Heart right ventricle (tissue), 16 donors: ENCODE data around the gene PIP4K2A. TPM values are rescaled to one million over a fixed set of nuclear protein-coding genes. Genes with fewer than 3 reads are reported as not detected.

Experiments used
- ATAC-seq, 8 donors: fragments of 200-7000 bp; cut with Tn5 transposase; one replicate each; pipeline ENCODE4 v1.9.1; 2020; ENCODE audit warnings: mild to moderate bottlenecking in 8 of 8, moderate library complexity in 8 of 8, moderate number of reproducible peaks in 1 of 8
- DNase-seq, 2 donors: peaks; one replicate each; pipeline ENCODE4 v3.0.0-alpha.2; 2020
- H3K27ac ChIP-seq, 10 donors: fragments of 200-600 bp; sonication (generic) in 2 of 10; one replicate each; pipeline versions ENCODE4 v1.5.0 to v1.8.0; 2020 to 2022; ENCODE audit warnings: mild to moderate bottlenecking in 3 of 10
- H3K27me3 ChIP-seq, 7 donors: fragments of 200-600 bp; one replicate each; pipeline ENCODE4 v1.8.0; 2021 to 2022; ENCODE audit warnings: mild to moderate bottlenecking in 2 of 7
- H3K36me3 ChIP-seq, 9 donors: fragments of 200-600 bp; sonication (generic) in 1 of 9; one replicate each; pipeline versions ENCODE4 v1.5.0 to v1.8.0; 2020 to 2022; ENCODE audit warnings: mild to moderate bottlenecking in 2 of 9
- H3K4me1 ChIP-seq, 9 donors: fragments of 200-600 bp; sonication (generic) in 1 of 9; one replicate each; pipeline versions ENCODE4 v1.5.0 to v1.8.0; 2020 to 2022; ENCODE audit warnings: mild to moderate bottlenecking in 4 of 9
- H3K4me3 ChIP-seq, 10 donors: fragments of 200-600 bp; sonication (generic) in 2 of 10; one replicate each; pipeline versions ENCODE4 v1.5.0 to v1.8.0; 2020 to 2022; ENCODE audit warnings: mild to moderate bottlenecking in 7 of 10, moderate library complexity in 2 of 10
- H3K9me3 ChIP-seq, 11 donors: fragments of 200-600 bp in 10 of 11; sonication (generic) in 2 of 11; one replicate each; pipeline versions ENCODE4 v1.5.0 to v1.8.0; 2013 to 2022; ENCODE audit warnings: mild to moderate bottlenecking in 2 of 11, control low read depth in 1 of 11, moderate library complexity in 1 of 11
- WGBS, 2 donors: extraction: QIAGEN DNeasy Blood & Tissue Kit; methylation state at CpG; one replicate each; pipeline ENCODE4 v1.1.7; 2013; ENCODE audit warnings: inconsistent platforms in 1 of 2; 5-methylcytosine and 5-hydroxymethylcytosine counted together
- intact Hi-C, 10 donors: fragments of 100-400 bp; cut with DNase I; formaldehyde crosslinking; loops; one replicate each; pipeline versions ENCODE4 v1.11.1 to v1.14.2; 2022
- polyA plus RNA-seq, 2 donors: library from polyadenylated mRNA; stranded (reverse); fragments of 200-250 nt; gene quantifications; one replicate each; pipeline ENCODE4 v1.2.3, GENCODE V29; 2013
- total RNA-seq, 10 donors: library from RNA; stranded (reverse); fragmentation: NEBNext Ultra II Directional in 3 of 10; extraction: Animal tissue kit (Norgen Biotek cat#: 25700) in 3 of 10; gene quantifications; one replicate each; pipeline versions ENCODE4 v1.2.1 to v1.2.4, GENCODE V29; 2021 to 2023
- TF ChIP-seq, protein P1 (sequence below), 9 donors: fragments of 200-600 bp; sonication (generic) in 2 of 9; IDR thresholded peaks; one replicate each; pipeline versions ENCODE4 v1.5.0 to v1.8.0; 2021 to 2022; ENCODE audit warnings: antibody characterized with exemption in 9 of 9, mild to moderate bottlenecking in 5 of 9, moderate library complexity in 1 of 9
- donor health status: Arrhythmogenic right ventricular cardiomyopathy.
- donor health status: ischemic (EF 13 %, LVEDD 7.1; RV severe dilation, severe dysfunction).
- donor health status: healthy with polysubstance abuse.
- donor health status: DM: no; HTN: yes; CAD: no.
- donor health status: DM: no; HTN: no; CAD: no.
- donor health status: ischemic (EF 25% LVEDD 6.9; RV normal size, moderate dysfunction).
- donor health status: ischemic (EF 25% LVEDD 5.7; RV mildly dilated, moderate dysfunction).
- donor health status: healthy.
- donor health status: DM: yes; HTN: yes; CAD: no.
- donor health status: Ischemic cardiomyopathy.
- donor health status: ischemic (EF 35%, LVEDD 5.7; RV mildly dilated, moderate dysfunction).
- donor health status: nonischemic (EF 11% LVEDD 7.7; RV severe dilation, severe dysfunction).
- donor health status: DM: yes; HTN: yes; CAD: no.
- donor health status: PGD.
- donor health status: ischemic (EF 29% LVEDD 5.4; RV normal size, mild dysfunction).
- donor health status: nonischemic (EF 23%, LVEDD 6.1; RV moderate dilation, normal function).

The PIP4K2A gene
- total and polyA plus RNA-seq, 12 donors = 6.0 to 29.1 (median 13.3) TPM

DNA sequence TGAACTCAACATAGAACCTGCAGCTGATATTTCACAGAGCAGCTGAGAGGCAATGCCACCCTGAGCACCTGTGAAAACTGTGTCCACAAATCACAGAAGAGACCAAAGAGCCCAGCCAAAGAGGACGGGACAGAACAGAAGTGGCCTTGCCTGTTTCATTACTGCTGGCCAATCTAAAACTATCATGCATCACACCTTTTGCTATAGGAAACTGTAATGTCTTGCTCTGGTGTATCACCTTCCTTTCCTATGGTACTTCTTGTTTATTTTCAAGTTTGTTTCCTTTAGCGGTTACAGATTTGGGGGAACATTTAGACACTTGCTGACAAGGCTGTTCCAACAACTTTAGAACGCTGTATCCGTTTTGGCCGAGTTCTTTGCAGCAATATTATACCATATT is 80.3 kb downstream of the PIP4K2A start:
- peak overlapping the region in 1 of 10 donors; percentile 85 for H3K27ac ChIP-seq
- TF ChIP-seq, protein P1, sequence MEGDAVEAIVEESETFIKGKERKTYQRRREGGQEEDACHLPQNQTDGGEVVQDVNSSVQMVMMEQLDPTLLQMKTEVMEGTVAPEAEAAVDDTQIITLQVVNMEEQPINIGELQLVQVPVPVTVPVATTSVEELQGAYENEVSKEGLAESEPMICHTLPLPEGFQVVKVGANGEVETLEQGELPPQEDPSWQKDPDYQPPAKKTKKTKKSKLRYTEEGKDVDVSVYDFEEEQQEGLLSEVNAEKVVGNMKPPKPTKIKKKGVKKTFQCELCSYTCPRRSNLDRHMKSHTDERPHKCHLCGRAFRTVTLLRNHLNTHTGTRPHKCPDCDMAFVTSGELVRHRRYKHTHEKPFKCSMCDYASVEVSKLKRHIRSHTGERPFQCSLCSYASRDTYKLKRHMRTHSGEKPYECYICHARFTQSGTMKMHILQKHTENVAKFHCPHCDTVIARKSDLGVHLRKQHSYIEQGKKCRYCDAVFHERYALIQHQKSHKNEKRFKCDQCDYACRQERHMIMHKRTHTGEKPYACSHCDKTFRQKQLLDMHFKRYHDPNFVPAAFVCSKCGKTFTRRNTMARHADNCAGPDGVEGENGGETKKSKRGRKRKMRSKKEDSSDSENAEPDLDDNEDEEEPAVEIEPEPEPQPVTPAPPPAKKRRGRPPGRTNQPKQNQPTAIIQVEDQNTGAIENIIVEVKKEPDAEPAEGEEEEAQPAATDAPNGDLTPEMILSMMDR (IDR thresholded peaks at IDR 0.05) = no peak
- no peaks in the 10 kb centered on the region for H3K36me3 ChIP-seq
- peaks cover 0 to 84% (median 14%) of the 10 kb centered on the region in 9 donors for H3K4me1 ChIP-seq
- ATAC-seq (peak in 1 of 8 donors; percentile 13), DNase-seq (no peak)
- intact Hi-C loops = no loop called here
- no peaks in the 10 kb centered on the region for H3K27me3 ChIP-seq
- WGBS, 2 donors = 95% methylated on average over 5 of the region's 5 CpGs
- no peak overlapping the region for H3K4me3 ChIP-seq
- no peaks in the 10 kb centered on the region for H3K9me3 ChIP-seq

DNA sequence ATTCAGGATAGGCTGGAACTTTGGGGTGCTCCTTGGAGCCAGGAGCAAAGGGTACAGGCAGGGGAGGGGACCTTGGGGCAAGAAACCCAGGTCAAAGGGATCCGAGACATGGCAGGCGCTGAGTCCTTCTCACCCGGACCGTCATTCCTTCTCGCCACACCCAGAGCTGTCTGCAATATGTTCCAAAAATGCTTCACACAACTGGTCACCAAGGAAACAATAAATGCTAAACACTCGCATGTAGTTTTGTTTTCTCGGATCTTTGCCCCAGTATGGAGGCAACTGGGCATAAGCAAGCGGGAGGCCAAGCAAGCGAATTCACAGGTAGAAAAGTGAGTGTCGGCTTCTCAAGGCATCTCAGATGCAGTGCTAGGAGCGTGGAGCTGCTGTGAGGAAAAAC is 80.8 kb downstream of the PIP4K2A start:
- ATAC-seq (peak in 1 of 8 donors; percentile 42), DNase-seq (no peak)
- H3K27me3 ChIP-seq = no peaks in the 10 kb centered on the region
- WGBS, 2 donors = 97% methylated on average over 11 of the region's 11 CpGs
- no peaks in the 10 kb centered on the region for H3K9me3 ChIP-seq
- no peak overlapping the region for H3K4me3 ChIP-seq
- no peaks in the 10 kb centered on the region for H3K36me3 ChIP-seq
- TF ChIP-seq, protein P1 (IDR thresholded peaks at IDR 0.05) = no peak
- peak overlapping the region in 1 of 10 donors; percentile 85 for H3K27ac ChIP-seq
- peaks cover 0 to 90% (median 14%) of the 10 kb centered on the region in 9 donors for H3K4me1 ChIP-seq
- intact Hi-C loops = no loop called here

DNA sequence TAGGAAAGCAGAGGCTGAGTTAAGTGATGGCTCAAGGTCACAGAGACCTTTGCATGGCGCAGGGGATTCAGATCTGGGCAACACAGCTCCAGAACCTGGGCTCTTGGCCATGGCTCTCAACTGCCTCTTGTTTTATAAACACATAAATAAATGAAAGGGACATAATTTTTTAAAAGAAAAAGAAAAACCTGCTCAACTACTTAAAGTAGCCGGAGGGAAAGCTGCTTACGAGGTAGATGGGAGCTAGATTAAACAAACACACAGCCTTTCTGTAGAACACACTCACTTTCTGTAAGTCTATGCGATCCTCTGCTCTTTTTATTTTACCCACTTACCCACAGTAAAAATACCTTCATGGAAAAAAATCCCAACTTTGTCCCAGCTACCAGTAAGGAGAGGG is 81.3 kb downstream of the PIP4K2A start:
- intact Hi-C loops = no loop called here
- TF ChIP-seq, protein P1 (IDR thresholded peaks at IDR 0.05) = no peak
- DNase-seq (no peak), ATAC-seq (no peak)
- Histone ChIP-seq H3K27me3 (no peaks in the 10 kb centered on the region), H3K9me3 (no peaks in the 10 kb centered on the region), H3K4me3 (no peak overlapping the region), H3K36me3 (no peaks in the 10 kb centered on the region), H3K4me1 (peaks cover 0 to 93% (median 14%) of the 10 kb centered on the region in 9 donors), H3K27ac (peak overlapping the region in 1 of 10 donors; percentile 85)
- 91 to 94% methylated on average over 4 of the region's 4 CpGs for WGBS, 2 donors

DNA sequence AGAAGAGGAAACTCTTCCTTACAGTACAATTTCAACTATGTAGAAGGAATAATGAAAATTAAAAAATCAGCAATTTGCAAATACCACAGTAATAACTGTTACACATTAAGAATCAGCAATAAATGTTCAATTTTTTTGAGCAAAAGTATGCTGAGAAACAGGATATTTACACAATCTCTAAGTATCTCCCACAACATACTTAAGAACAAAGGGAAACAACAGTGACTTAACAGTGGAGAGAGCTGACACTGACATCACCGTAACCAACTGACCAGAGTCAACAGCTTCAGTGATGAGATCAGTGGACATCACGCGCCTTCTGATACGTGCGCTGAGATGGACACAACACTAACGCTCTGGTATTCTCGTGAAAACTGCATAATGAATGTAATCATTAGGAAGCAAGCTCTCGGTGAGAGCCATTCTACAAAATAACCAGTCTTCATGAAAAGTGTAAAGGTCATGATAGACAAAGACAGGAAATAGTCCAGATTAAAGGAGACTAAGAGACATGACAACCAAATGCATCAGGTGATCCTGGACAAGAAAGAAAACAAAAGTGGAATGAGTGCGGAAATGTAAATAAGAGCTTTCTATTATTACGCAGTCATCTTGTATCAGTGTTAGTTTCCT is 82.6 kb downstream of the PIP4K2A start:
- intact Hi-C loops = no loop called here
- Histone ChIP-seq H3K27me3 (no peaks in the 10 kb centered on the region), H3K36me3 (no peaks in the 10 kb centered on the region), H3K4me3 (peak overlapping the region in 1 of 10 donors; percentile 12), H3K9me3 (no peaks in the 10 kb centered on the region), H3K4me1 (peaks cover 0 to 92% (median 14%) of the 10 kb centered on the region in 9 donors), H3K27ac (peak overlapping the region in 4 of 10 donors; percentile 11 to 85 (median 28))
- DNase-seq (no peak), ATAC-seq (peak in 6 of 8 donors; percentile 21 to 67 (median 34))
- 65 to 76% methylated on average over 10 of the region's 10 CpGs for WGBS, 2 donors
- TF ChIP-seq, protein P1 (IDR thresholded peaks at IDR 0.05) = no peak
